ENCODE data around the gene PADI4.
"Not testable (repeated sequence)": the region's sequence is repeated elsewhere in the genome, so short reads cannot be mapped to it uniquely, and the experiment has no call there.

Gene PADI4

GRCh38 chr1:17318262-17318661 is 10.3 kb downstream of the PADI4 start:
- DNase-seq (ENCODE audit: low read depth) = no peak
- no peak overlapping the region for H3K4me3 ChIP-seq (ENCODE audit: low read depth, low read length)
- TF ChIP-seq CTCF (IDR thresholded peaks at IDR 0.05; ENCODE audit: insufficient read depth, low read depth, low read length, missing control alignments) = no peak

- H3K4me3 ChIP-seq (ENCODE audit: low read depth, low read length) = no peak overlapping the region
- no peak for TF ChIP-seq CTCF (IDR thresholded peaks at IDR 0.05; ENCODE audit: insufficient read depth, low read depth, low read length, missing control alignments)
Measured at GRCh38 chr1:17319561-17320350, 11.8 kb downstream of the PADI4 start.

GRCh38 chr1:17321857-17322390 is 13.9 kb downstream of the PADI4 start:
- not testable (repeated sequence) for H3K4me3 ChIP-seq (ENCODE audit: low read depth, low read length); DNase-seq (ENCODE audit: low read depth)

More at GRCh38 chr1:17319561-17320350, 11.8 kb downstream of the PADI4 start:
- no peak for DNase-seq (ENCODE audit: low read depth)

GRCh38 chr1:17328855-17329254 is 20.9 kb downstream of the PADI4 start:
- H3K4me3 ChIP-seq (ENCODE audit: low read depth, low read length) = no peak overlapping the region
- DNase-seq (ENCODE audit: low read depth) = no peak
- TF ChIP-seq CTCF (IDR thresholded peaks at IDR 0.05; ENCODE audit: insufficient read depth, low read depth, low read length, missing control alignments) = no peak

- DNase-seq (ENCODE audit: low read depth) = no peak
- no peak for TF ChIP-seq CTCF (IDR thresholded peaks at IDR 0.05; ENCODE audit: insufficient read depth, low read depth, low read length, missing control alignments)
- H3K4me3 ChIP-seq (ENCODE audit: low read depth, low read length) = no peak overlapping the region
Measured at GRCh38 chr1:17329610-17330009, 21.6 kb downstream of the PADI4 start.

GRCh38 chr1:17330856-17331255 is 22.9 kb downstream of the PADI4 start:
- TF ChIP-seq CTCF (IDR thresholded peaks at IDR 0.05; ENCODE audit: insufficient read depth, low read depth, low read length, missing control alignments) = no peak
- no peak overlapping the region for H3K4me3 ChIP-seq (ENCODE audit: low read depth, low read length)
- no peak for DNase-seq (ENCODE audit: low read depth)

GRCh38 chr1:17333081-17333480 is 25.1 kb downstream of the PADI4 start:
- DNase-seq (ENCODE audit: low read depth) = no peak
- H3K4me3 ChIP-seq (ENCODE audit: low read depth, low read length) = no peak overlapping the region
- no peak for TF ChIP-seq CTCF (IDR thresholded peaks at IDR 0.05; ENCODE audit: insufficient read depth, low read depth, low read length, missing control alignments)
